NCI-H2227 (cell line): Measurements from ENCODE around the gene SPX.

Experiments used
- DNase-seq: peaks from one replicate; lab custom pipeline; 2025; ENCODE audit not compliant: unreplicated experiment; lab: John Stamatoyannopoulos, UW

SPX gene

GRCh38 chr12:21538061-21538653, 12.1 kb downstream of the SPX start:
- no peak for DNase-seq

GRCh38 chr12:21539797-21540196, 13.7 kb downstream of the SPX start:
- no peak for DNase-seq

DNA sequence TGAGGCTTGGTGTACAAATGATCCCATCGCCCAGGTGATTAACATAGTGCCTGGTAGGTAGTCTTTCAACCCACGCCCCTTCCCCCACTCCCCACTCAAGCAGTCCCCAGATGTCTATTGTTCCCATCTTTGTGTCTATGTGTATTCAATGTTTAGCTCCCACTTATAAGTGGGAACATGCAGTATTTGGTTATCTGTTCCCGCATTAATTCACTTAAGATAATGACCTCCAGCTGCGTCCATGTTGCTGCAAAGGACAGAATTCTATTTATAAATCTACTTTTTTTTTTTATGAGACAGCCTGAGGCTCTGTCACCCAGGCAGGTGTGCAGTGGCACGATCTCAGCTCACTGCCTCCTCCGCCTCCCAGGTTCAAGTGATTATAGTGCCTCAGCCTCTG, 15.7 kb downstream of the SPX start:
- no peak for DNase-seq

DNA sequence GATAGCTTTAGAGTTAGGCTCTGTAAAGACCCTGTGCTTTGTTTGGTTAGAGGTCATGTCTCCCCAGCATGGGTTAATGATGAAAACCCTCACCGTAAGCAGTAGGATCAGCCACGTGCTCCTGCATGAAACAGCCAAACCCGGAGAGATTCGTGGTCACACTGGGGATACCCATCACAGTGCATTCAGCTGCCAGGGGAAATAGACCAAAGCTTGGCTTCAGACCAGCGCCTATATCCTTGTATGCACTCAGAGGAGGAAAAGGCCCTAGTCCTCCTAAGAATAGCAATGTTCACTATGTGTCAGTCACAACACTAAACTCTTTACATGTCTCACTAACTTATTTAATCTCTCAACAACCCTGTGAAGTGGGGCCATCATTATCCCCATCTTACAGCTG, 16.3 kb downstream of the SPX start:
- DNase-seq: no peak

DNA sequence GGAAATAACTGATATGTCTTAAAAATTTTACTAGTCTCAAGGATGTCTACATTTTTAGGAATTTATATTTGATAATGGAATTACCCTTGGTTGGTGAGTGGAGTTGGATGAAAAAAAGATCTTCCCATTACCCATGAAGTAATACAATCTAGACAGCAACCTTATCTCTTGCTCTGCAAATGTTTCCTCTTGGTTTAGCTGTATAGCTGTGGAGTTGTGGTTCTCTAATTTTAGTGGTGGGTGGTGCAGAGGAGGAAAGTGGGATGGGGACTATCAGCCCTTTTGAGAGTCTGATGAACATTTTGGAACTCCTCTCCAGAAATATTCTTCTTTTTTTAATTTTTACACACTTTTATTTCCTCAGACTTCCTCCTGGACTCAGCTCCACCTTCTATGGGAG, 17.1 kb downstream of the SPX start:
- DNase-seq: no peak

DNA sequence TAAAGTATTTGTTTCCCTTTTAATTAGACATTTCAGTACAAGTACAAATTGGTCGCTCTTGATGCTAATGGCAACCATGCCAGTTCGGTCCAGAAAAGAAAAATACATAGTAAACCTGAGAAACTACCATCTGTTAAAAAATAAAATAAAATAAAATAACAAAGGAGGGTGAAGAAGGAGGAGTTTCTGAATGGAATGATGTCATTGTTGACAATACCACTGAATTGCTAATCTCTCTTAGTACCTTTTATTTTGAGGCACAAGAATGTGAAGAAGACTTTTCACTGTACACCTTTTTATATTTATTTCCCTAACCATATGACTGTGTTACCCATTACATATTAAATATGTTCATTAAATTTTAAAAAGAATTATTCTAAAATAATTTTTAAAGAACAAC, 19.5 kb downstream of the SPX start:
- DNase-seq: no peak

- DNase-seq: no peak
Observed at GRCh38 chr12:21546716-21547115, 20.6 kb downstream of the SPX start.

GRCh38 chr12:21547437-21547836, 21.3 kb downstream of the SPX start:
- DNase-seq: no peak

GRCh38 chr12:21551841-21552465, 25.9 kb downstream of the SPX start:
- DNase-seq: no peak

GRCh38 chr12:21552635-21553328, 26.7 kb downstream of the SPX start:
- no peak for DNase-seq

- DNase-seq: no peak
Observed at GRCh38 chr12:21553329-21553675, 27.2 kb downstream of the SPX start.

- DNase-seq: no peak
Observed at GRCh38 chr12:21558100-21558679, 32.1 kb downstream of the SPX start.

DNA sequence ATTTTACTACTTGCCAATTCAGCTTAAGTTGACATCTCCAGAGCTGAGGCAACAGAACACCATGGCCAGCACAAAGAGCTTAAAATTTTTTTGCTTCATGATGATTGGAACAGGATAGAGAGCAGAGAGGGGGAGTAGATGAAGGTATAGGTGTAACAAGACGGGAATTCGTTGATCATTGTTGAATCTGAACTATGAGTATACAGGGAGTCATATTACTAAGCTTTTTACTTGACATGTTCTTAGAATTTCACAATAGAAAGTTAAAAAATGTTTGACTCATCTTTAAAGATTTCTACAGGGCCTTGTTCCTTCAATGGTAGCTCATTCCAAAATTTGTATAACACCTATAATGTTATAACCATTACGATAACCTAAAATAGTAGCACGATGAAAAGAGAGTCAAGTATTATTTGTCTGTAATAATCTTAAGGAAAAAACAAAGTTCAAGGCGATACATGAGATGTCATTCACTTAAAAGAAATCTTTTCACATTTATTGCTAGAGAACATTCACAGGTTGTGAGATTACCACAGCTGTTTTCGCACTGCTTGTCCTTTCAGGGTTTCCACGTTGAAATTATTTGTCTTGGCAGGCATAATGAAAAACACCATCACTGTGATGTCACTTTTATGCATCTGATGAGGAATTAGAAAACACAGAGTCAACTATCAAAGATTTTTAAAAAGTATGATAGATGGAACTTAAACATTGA, 33.9 kb downstream of the SPX start:
- DNase-seq: no peak

DNA sequence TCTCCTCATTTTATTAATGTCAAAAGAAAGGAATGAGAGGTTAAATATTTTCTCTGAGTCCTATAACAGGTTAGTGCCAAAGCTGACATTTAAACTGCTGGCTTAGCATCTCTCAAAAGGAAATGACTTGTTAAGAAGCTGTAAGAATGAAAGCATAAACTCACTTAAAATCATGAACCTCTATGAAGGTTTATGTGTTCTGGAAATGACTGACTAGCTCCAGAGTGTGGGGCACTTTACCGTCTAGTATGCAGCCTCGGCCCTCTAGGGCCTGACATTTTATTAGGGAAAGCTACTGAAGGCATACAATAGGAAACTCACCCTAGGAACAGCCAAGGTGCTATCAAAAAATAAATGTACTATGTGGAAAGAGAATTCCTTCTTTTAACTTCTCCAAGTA, 35.1 kb downstream of the SPX start:
- DNase-seq: no peak

GRCh38 chr12:21562859-21563258, 36.8 kb downstream of the SPX start:
- no peak for DNase-seq

- DNase-seq: no peak
Observed at GRCh38 chr12:21566223-21566906, 40.3 kb downstream of the SPX start.

DNA sequence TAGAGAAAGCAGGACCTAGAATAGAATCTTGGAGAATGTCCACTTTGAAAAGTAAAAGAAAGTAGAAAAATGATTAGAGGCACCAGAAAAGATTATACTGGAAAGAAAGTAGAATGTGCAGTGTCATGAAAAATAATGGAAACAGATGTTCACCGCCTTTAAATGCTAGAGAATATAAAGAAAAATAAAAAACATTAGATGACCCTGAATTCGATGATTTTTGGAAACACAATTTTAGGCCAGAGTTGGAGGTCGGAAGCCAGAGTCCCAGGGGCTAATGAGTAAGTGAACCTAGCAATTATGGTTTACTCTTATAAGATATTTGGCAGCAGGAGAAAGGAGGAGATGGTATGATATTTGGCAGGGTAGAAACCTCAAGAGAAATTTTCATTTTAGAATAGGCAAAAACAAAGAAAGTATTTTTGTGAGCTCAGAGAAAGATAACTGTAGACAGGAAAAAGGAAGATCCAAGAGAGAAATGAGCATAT, 40.9 kb downstream of the SPX start:
- no peak for DNase-seq

GRCh38 chr12:21568115-21568514, 42.0 kb downstream of the SPX start:
- DNase-seq: no peak

DNA sequence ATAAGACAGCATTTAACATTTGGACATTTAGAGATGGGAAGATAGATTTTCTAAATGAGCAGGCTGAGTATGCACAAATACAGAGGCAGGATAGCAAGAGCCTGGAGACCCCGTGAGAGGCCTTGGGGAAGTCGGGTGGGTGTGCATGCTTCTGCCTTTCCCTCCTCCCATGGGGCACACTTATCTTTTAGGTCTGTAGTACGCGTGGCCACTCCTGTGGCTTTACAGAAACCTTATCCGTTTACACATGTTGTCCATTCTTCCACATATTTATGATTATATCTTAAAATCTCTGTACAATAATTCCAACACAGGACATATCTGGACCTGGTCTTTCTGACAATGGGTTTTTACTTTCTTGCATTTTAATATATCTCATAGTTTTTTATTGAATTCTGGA, 45.0 kb downstream of the SPX start:
- DNase-seq: no peak

- DNase-seq: no peak
Observed at GRCh38 chr12:21573733-21574358, 47.8 kb downstream of the SPX start.

- no peak for DNase-seq
Observed at GRCh38 chr12:21576431-21576830, 50.3 kb downstream of the SPX start.
